Dermis blood vessel endothelial cell (primary cell): ENCODE measurements around the gene TALDO1. TPM values are rescaled to one million over a fixed set of nuclear protein-coding genes. Genes with fewer than 3 reads are reported as not detected.
A peak's percentile ranks its signal among the peaks of the same experiment; 100 is the strongest.

Experiments used
- DNase-seq: peaks from one replicate; pipeline ENCODE4 v3.0.0; 2010
- total RNA-seq: library from RNA; depleted of rRNA; stranded (reverse); fragments of >200 nt; gene quantifications from 2 replicates; pipeline ENCODE4 v1.2.3, GENCODE V29; 2014

Gene TALDO1
- total RNA-seq, result 115 and 149 TPM in 2 replicates

DNA sequence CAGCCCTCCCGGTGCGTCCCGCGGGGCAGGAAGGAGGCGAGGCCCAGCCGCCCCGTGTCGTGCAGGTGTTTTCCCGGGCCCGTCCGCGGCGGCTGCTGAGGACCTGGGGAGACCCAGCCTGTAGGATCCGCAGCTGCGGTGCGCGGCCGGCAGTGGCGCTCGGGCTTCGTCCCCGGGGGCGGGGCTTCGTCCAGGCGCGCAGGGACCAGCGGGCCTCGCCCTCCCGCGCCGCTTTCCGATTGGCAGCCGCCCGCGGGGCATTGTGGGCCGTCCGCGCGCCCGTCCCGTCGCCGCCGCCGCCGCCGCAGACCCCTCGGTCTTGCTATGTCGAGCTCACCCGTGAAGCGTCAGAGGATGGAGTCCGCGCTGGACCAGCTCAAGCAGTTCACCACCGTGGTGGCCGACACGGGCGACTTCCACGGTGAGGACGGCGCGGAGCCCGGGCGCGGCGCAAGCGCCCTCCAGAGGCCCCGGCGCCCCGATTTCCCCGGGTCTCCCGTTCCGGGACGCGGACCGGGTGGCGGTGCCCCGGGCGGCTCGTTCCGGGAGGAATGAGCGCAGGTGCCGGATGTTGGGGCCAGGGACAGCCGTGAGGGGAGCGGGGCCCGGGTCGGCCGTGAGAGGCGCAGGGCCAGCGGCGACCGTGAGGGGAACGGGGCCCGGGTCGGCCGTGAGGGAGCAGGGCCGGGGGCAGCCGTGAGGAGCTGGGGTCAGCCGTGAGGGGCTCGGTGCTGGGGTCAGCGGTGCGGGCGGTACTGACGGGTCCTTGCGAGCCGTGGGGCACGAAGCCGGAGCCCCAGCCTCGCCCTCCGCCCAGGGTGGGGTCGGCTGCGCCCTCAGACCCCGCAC, at the start of gene TALDO1:
Gene TALDO1 (plus strand): TSS at position 307 of the 849 bp plus-strand sequence. CDS start 18 bp downstream, at position 325.
- peak; percentile 91 for DNase-seq

DNA sequence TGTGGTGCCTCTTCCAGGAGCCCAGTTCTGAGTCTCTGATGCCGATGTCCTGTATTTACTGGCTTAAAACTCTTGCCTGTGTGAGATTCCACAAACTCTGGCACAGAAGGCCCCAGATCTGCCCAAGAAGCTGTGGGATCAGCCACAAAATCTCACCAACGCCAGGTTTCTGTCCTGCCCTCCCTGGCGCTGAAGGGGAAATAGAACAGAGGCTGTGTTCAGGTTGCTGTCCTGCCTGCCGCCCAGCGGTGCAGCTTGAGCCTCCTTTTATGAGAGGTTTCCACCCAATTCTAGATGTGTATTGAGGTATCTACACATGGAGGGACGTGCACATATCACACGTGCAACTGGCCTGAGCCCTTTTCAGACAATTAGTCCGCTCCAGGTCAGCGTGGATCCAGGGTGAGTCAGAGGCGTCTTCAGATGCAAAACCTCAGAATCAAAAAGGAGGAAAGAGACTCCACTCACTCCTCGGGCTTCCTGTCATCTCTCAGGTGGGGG, 49.4 kb upstream of the TALDO1 start:
- no peak for DNase-seq

DNA sequence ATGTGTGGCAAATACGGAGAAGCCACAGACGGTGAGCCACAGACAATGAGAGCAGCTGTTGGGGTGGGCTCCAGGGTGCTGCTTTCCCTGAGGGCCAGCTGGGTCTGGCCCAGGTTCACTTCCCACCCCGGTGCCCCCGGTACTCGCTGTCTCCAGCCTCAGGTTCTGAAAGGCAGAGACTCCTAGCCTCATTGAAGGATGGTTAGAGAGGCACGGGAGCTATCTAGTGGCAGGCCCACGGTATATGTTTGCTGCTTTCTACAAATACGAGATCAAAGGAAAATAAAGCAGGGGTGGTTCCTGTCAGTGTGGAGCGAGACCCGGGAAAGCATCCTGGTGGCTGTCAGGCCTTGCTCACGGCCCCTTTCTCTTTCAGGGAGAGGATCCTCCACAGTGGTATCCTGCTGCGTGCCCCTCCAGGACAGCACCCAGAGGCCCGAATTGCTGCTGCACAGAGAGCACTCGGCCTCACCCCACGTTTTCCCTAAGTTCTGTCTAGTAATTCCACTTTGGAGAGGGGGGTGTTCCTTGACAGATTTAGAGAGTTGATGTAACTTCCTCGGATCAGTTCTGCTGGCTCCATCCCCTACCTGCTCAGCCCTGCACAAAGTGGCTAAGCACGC, 48.7 kb upstream of the TALDO1 start:
- DNase-seq, result no peak

DNA sequence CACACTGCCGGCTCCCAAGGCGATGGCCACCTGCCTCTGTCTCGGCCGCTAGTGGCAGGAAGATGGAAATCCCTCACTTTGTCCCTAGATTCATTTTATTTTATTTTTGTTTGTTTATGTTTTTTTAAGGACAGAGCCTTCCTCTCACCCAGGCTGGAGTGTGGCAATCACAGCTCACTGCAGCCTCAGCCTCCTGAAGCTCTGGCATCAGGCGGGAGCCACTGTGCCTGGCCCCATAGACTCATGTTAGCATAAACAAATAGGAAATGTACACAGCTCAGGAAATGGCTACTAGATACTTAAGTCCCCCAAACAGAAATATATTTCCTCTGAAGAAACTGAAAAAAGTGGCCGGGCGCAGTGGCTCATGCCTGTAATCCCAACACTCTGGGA, 48.2 kb upstream of the TALDO1 start:
- DNase-seq, result no peak

DNA sequence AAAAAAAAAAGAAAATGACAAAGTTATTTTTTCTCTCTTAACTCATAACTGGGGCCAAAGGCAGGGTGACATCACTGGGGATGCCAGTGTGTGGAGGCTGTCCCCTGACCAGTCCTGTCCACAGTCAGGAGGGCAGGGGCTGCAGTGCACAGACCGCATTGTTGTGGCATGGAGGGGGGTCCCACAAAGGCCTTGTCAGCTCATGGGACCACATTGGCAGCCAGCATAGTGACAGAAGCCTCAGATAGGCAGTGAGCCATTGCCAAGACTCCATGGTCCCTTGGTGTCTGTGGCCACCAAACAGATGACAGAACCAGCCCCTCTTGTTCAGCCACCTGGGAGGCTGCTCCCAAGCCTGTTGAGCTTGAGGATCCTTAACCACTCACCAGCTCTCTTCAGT, 47.5 kb upstream of the TALDO1 start:
- no peak for DNase-seq

DNA sequence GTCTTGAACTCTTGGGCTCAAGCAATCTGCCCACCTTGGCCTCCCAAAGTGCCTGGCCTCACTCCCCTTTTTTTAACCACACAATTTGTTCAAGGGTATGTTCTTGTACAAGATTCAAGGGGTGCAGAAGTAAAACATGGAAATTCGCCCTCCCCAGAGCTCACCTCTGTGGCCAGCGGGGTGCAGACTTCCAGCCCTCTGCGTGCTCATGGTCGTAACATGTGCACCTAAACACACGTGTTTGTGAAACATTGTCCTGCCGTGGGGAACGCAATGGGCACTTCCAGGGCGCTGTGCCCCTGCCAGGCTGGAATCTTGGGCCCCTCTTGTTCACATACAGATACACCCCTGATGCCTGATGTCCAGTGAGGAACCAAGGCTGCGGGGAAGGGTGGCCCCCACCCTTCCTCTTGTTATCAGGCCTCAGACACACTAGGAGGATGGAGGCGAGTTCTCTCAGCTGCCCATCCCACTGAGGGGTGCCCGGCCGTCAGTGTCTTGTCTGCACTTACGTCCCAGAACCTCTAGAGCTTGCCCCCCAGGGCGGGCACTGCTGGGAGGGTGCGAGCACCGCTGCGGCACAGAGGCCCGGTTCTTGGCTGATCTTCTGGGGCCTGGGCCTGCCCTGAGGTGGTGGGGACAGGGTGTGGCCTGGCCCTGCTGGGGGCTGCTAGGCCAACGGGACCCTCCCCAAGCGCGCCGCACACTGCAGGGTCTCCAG, 45.4 kb upstream of the TALDO1 start:
- DNase-seq, result no peak

DNA sequence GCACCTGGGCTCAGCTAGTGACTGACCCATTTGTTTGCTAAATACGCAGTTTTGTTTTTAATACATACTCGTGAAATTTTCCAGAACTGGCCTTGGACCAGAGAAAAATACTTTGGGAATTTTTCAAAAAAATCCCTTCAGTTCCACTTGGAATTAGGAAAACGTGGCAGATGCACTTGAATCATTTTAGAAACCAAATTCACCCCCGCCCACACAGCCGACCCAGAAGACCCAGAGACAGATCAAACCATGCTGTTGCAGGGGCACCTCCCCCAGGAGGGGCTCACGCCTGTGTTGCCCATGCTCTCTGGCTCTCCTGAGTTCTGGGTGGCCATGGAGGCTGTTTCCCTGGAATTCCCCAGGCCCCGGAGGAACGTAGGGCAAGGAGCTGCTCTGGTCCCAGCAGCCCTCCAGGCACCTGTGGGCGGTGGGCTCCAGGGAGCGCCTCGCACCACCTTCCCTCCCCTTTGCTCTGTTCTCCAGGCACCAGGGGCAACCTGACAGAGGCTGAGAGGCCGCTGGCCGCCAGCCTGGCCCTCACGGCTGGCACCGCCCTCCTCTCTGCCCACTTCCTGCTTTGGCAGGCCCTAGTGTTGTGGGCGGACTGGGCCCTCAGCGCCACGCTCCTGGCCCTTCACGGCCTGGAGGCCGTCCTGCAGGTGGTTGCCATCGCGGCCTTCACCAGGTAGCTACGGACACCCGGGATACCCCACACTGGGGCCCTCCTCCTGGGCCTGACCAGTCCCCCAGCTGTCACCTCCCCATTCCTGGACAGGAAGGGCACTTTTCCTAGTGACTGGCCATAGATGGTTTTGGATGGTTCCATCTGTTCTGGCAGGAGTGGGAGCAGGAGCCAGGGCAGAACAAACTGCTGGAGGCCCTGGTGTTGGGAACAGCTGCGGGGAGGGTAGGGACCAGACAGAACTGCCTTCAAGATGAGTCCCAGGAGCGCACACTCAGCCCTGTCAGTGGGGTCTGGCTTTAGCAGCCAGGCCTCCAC, 44.5 kb upstream of the TALDO1 start:
- peak; percentile 43 for DNase-seq

DNA sequence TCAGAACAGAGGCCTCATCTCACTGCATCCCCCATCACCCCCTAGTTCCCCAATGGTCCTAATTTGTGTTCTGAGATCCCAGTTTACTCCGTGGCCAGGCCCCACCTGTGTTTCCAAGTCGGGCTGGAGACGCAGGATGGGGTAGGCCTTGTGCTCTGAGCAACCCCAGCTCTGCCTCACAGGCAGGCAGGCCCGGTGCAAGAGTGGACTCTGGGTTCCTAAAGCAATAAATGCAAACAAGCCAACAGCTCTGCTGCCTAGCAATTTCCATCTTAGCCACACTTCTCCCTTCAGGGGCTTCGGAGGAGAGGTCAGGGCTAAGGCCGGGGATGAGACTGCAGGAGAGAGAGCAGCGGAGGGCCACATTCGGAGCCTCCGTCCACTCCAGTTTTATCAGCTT, 43.8 kb upstream of the TALDO1 start:
- DNase-seq, result no peak

DNA sequence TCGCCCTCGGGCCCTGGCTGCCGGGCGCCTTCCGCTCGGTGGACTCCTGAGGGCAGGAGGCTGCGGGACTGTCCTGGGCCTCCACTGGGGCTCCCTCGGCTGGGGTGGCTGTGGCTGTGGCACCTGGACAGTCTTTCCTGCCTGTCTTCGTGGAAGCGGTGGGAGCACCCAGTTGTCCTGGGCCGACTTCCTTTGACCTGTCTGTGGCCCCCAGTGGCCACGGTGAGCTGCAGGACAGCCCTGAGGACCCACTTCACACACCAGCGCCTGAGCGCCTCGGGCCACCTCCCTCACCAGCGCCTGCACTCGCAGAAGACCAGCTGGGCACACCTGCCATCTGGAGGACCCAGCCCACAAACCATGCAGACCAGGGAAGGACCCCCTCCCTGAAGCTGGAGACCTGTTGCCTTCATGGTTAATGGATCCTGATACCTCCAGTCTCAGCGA, 43.0 kb upstream of the TALDO1 start:
- DNase-seq, result no peak

DNA sequence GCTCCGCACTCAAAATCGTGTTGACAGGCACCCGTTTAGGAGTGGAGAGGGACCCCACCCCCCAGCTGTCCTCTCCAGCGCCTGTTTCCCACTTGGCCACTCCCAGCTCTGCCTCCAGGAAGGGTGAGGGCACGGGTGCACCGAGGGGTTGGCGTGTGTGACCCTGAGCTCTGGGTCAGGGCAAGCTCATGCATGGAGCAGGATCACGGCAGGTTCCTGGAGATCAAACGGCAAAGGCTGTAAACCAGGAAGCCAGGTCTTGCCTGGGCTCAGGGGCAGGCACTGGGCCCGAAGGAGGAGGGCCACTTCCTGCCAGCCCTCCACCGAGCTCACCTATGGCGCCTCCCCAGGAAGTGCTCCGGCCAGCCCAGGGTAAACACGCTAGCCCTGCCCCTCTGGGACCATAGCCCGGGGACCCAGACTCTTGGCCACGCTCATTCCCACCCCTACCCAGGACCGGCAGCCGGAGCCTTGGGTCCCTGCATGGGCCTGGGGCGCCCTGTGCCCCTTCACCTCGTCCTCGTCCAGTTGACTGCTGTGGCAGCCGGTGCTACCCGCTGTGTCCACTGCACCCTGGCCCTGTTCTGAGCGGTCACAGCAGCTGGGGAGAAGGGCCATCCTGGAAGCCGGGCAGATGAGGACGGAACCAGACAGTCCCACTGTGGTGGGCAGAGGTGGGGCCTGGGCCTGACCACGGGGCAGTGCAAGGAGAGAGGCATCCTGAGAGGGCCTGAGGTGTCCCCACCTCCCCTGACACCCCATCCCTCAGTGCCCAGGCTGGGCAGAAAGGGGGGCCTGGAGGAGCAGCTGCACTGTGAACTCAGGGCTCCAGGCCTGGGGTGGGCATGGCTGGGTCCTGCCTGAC, 42.3 kb upstream of the TALDO1 start:
- no peak for DNase-seq

DNA sequence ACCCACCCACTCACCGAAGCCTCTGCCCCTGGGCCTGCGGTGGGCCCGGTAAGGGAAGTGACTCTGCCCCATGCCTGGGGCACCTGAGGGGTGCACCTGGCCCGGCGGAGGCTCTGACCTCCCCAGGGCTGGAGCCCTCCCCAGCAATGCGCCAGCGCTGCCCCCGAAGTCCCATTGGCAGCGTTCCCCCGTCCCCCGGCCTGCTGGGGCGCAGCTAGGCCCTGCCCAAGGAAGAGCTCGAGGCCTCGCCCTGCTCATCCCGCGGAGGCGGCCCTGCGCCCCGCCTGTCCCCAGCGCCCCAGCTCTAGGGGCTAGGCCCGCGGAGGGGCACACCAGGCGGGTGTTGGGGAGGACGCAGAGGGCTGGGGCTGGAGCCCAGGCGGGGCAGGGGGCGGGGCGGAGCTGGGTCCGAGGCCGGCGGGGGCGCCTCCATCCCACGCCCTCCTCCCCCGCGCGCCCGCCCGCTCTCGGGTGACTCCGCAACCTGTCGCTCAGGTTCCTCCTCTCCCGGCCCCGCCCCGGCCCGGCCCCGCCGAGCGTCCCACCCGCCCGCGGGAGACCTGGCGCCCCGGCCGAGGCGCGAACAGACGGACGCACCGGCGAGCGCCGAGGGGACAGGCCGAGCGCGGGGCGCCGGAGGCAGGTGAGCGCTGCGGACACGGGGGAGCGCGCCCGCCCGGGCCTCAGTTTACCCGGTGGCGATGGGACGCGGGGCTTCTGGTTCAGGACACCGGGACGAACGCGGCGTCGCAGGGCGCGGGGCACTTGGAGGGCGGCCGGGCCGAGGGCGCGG, 41.4 kb upstream of the TALDO1 start, which contains the start of gene EPS8L2:
Gene EPS8L2 (plus strand): TSS at position 586 of the 793 bp plus-strand sequence. CDS start 3,177 bp downstream, outside the sequence.
- no peak for DNase-seq

DNA sequence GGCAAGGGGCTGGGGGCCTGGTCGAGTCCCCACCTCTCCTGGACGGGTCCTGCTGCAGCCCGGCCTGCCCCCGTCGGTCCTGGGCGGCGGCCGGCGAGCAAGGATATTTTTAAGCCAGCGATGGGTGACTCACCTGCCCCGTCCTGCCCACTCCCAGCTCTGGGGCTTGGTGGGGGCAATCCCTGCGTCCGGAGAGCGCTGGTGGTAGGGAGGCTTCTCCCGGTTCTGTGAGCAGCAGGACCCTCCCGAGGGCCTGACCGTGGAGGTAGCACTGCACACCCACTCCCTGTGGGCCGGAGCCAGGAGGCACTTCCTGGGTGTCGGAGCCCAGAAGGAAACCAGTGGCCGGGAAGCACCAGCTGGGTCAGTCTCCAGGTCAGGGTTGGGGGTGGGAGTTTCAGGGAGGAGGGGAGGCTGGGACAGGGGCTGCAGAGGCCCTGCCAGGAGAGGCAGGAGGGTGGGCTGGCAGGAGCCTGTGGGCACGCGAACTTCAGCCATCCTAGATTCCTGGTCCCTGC, 40.8 kb upstream of the TALDO1 start:
- DNase-seq, result no peak

DNA sequence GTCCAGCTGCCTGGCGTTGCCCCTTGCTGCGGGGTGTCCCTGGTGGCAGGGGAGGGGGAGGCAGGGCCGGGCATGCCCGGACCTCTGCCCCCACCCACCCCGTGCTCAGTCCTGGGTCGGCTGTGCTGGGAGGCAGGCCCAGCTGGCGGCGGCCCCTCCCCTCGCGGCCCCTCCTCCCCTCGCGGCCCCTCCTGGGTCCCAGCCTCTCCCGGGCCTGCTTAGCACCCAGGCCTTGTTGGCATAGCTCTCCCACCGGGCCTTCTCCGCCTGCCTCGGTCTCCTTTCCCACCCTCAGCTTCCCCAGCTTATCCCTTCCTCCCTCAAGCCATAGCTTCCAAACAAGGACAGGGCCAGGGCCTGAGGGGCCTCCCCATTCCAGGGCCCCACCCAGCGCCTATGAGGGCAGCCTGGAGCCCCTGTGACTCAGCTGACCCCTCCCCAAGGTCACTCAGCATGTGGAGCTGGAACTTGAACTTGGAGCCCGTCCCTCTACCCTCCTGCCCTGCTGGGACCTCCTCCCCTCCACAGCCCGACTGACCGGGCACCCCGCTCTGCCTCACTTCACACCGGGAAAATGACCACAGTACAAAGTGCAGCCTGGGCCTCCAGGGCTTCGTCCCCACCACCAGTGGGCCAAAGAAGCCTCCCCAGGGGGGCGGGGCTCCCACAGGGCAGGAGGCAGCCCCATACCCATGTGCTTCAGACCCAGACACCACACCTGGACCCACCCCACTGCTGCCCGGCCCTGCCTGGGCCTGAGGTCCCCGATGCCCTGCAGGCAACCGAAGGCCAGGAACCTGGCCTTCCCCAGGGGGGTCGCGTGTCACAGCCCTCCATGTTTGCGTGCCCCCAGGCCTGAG, 40.1 kb upstream of the TALDO1 start:
- no peak for DNase-seq

DNA sequence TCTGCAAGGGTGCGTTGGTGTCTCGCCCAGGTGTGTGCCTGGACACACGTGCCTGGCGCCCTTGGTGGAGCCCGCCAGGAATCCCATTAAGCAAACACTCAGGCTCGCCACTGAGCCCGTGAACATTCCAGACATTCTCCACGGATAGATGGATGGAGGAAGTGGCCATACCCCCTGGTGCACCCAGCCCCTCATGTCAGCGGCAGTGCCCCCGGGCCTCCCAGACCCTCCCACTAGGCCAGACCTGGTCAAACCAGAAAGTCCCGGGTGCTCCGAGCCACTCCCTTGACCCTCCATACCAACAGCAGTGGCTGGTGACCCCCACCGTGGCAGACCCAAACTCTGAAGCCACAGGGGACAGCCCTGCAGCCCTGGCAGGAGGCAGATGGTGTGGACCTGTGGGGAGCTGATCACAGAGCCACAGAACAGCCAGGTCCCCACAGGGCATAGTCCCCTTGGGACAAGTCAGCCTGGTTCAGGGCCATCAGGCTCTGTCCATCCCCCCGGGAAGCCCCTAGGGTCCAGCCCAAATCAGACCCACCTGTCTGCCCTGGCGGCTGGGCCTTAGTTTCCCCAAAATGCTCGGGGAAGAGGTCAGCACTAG, 39.3 kb upstream of the TALDO1 start:
- no peak for DNase-seq

DNA sequence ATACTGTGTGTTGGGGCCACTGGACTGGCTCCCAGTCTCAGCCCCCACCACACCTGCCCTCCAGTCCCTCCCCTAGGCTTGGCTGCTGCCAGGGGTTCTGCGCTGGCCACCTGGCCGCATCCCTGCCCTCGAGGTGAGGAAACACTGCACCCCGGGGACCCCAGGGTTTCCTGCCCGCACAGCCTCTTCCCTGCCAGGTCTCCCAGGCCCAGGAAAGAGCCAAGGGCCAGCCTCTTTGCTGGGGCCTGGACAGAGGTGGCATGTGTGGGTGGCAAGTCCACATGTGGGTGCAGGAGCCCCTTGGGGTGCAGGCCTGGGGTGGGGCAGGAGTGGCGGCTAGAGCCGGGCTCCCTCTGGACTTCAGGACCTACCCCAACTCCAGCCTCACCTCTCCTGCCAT, 38.8 kb upstream of the TALDO1 start:
- DNase-seq, result no peak

DNA sequence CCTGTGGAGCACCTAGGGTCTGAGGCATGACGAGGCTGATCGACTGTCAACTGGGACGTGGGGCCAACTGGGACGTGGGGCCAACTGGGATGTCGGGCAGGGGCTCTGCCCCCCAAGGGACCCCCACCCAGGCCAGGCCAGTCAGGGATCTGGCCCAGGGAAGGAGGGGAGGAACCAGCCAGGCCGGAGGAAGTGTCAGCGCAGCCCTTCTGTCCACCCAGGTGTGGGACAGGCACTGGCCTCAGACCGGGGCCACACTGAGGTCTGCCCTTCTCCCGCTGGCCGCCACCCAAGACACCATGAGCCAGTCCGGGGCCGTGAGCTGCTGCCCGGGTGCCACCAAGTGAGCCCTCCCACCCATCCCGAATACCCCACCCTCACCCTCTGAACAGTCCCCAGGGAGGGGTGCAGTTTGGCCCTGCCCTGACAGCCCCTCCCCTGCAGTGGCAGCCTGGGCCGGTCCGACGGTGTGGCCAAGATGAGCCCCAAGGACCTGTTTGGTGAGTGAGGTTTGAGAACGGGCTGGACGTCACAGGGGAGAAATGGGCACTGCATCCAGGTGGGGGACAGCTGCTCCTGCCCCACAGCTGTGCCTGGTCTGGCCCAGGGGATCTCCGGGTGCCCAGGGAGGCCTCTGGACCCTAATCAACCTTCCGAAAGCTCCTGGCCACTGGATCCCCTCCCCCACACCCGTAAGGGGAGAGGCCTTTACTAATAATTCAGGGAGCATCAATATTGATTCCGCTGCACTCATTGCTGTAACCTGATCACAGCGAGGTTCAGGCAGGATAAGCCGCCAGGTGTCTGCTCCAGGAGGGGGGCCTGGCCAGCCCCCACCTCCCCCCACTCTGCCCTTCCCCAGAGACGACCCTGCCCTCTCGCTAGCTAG, 37.9 kb upstream of the TALDO1 start:
- DNase-seq, result no peak

DNA sequence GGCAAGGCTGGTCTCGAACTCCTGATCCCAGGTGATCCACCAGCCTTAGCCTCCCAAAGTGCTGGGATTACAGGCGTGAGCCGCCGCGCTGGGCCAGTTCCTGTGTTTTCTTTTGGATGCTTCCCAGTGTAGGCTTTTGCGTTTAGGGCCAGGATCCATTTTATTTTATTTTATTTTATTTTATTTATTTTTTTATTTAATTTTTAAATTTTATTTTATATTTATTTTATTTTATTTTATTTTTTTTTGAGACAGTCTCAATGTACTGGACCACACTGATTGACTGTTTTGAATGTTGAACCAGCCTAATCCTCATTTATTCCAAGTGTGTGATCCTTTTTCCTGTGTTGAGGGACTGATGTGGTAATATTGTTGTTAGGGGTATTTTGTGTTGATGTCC, 32.8 kb upstream of the TALDO1 start:
- no peak for DNase-seq
